Stimulated activated CD4-positive, alpha-beta T cell treated with anti-CD3 and anti-CD28 coated beads, Interleukin-15, amount 100 ng/mL, for 1 hour (primary cell): ENCODE measurements around the gene PRUNE2.

ENCODE experiments used
- DNase-seq, 2 donors: peaks; one replicate each; pipeline ENCODE4 v3.0.0-alpha.2; 2020; ENCODE audit warnings: low read depth in 1 of 2, low spot score in 1 of 2

The PRUNE2 gene

GRCh38 chr9:76738402-76738801 is 167.5 kb downstream of the PRUNE2 start:
- no peak for DNase-seq

GRCh38 chr9:76737154-76737902 is 168.6 kb downstream of the PRUNE2 start:
- DNase-seq, result no peak

DNA sequence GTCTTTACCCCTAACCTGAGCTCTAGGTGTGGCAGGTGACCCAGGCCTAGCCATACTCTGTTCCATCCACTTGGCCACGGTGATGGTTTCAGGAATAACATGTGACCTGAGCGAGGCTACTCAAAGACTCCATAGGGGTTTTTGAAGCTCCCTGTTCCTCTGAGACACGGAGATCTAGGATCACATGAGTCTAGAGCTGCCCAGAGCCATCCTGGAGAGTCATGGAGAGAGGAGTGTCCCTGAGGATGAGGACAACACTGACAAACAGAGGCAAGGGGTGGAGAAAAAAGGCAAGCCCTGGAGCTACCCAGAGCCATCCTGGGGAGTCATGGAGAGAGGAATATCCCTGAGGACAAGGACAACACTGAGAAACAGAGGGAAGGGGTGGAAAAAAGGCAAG is 171.2 kb downstream of the PRUNE2 start:
- no peak for DNase-seq

DNA sequence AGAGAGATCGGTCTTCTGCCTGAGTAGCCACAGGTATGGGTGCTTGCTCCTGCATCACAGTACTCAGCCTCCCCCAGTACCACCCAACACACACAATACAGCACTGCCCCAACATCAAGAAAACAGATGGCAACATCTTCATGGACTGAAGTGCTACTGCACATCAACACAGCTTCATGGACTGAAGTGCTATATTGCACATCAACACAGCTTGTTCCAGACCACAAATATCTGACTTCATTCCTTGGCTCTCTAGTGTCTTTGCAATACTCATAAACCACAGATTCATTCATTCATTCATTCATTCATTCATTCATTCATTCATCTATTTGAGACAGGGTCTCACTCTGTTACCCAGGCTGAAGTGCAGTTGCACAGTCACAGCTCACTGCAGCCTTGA is 172.8 kb downstream of the PRUNE2 start:
- no peak for DNase-seq

- no peak for DNase-seq
Observed at GRCh38 chr9:76732341-76732958, 173.5 kb downstream of the PRUNE2 start.

DNA sequence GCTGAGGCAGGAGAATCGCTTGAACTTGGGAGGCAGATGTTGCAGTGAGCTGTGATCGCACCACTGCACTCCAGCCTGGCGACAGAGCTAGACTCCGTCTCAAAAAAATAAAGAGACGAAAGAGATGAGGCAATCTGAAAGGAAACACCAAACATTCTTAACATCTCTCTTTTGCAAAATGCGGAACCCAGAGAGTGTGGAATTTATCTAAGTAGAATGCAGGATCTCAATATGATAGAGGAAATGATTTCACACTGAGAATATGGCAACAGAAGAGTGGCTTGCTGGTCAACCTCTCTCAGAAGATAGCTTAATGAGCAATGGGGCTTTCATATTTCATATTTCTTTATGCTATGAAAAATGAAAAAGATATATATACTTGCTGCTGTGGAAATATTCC is 175.1 kb downstream of the PRUNE2 start:
- no peak for DNase-seq

GRCh38 chr9:76729980-76730737 is 175.8 kb downstream of the PRUNE2 start:
- DNase-seq, result no peak

DNA sequence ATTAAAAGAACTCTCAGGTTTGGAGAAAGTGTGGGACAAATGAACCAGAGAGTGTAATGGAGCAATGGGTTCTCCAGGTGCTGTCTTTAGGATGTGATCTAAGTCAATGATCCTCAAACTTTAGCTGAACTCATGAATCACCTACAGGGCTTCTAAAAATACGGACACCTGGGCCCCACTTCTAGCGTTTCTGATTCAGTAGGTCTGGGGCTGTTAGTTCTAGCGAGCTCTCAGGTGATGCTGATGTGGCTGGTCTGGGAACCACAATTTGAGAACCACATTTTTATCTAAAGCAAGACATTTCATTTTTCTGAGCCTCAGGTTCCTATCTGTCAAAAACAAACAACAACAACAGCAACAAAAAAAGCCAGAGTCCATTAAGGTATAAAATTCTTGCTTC is 176.8 kb downstream of the PRUNE2 start:
- no peak for DNase-seq

- DNase-seq, result no peak
Observed at GRCh38 chr9:76725885-76726284, 180.0 kb downstream of the PRUNE2 start.

- DNase-seq, result no peak
Observed at GRCh38 chr9:76725011-76725546, 180.8 kb downstream of the PRUNE2 start.

GRCh38 chr9:76720245-76720644 is 185.7 kb downstream of the PRUNE2 start:
- DNase-seq, result no peak

- no peak for DNase-seq
Observed at GRCh38 chr9:76718166-76718565, 187.7 kb downstream of the PRUNE2 start.

- no peak for DNase-seq
Observed at GRCh38 chr9:76717613-76718012, 188.3 kb downstream of the PRUNE2 start.

- no peak for DNase-seq
Observed at GRCh38 chr9:76717176-76717575, 188.7 kb downstream of the PRUNE2 start.

GRCh38 chr9:76716085-76716672 is 189.7 kb downstream of the PRUNE2 start:
- DNase-seq, result no peak

DNA sequence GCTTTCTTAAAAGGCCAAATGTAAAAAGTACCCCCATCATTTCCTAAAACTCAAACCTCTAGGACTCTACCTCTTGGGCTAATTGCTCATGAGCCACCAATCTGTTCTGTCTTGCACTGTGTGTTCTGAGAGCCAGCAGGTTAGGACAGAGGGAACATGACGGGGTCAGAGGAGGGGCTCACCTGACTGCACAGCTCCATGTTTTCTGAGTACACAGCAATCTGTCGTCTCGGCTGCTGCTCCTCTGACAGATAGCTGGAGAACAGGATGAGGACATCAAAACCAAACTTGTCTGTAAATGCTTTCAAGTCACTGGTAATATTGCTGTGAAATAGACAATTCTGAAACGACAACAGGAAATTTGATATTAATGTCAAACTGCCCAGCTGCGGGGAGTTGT is 192.5 kb downstream of the PRUNE2 start:
- DNase-seq, result no peak

DNA sequence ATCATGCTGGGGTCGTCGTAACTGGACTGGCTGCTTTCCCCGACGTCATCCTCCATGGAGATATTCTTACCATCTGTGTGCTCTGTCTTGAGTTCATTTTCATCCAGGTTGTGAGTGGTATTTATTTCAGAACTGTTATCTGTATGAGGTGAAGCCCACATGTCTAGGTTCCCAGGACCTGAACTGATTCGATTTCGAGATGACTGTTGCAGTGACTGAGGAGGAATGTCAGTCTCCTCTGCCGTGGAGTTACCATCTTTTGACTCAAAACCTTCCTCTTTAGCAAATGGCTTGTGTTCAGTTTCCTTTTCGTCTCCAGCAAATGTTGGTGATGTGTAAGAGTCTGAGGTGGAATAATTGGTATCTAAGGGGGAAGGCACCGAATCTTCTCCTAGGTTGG is 196.9 kb downstream of the PRUNE2 start:
- no peak for DNase-seq

DNA sequence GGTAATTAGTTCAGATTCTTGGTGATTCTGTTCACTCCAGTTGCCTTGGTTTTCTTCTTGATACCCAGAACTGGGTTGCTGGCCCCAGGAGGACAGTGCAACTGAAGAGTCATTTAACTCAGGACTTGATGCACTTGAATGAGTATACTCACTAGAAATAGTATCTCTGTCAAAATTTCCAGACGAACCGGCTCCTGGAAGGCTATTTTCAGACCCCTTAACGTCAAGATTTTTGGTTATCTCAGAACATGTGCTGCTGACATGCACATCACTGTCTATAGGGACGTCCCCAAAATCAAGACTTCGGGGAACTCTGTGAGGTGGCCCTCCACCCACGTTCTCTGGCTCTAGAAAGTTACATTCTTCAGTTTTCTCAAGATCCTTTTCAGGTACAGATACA is 198.4 kb downstream of the PRUNE2 start:
- DNase-seq, result no peak

- DNase-seq, result no peak
Observed at GRCh38 chr9:76704593-76705204, 201.2 kb downstream of the PRUNE2 start.

- no peak for DNase-seq
Observed at GRCh38 chr9:76703270-76703669, 202.6 kb downstream of the PRUNE2 start.

DNA sequence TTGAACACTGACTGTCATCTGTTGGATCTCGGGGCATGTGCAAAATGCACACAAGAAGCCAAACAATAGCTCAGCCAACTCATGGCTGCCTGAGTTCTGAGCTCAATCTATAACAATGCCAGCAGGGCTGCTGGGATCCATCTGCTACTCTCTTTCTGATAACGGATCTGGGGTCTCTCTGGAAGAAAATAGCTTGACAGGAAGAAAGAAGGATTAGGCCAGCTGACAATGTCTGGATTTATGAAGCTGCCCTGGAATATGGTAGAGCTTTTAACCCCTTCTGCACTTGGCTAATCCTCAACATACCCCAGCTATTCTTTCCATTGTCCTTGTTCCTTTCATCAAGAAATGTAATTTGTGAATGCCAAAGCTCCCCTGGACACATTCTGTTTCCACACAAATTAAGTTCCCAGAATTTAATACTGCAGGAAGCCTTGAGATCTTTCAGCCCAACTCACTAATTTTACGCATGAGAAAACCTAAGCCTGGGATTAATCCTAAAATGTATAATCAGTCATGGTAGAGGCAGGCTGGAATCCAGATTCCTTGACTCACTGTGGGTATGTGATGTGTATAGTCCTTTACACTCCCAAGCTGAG is 204.4 kb downstream of the PRUNE2 start:
- no peak for DNase-seq
